ENCODE measurements around the gene HES7.

GRCh38 chr17:8084250-8084649, 39.7 kb downstream of the HES7 start:
- no peak for TF ChIP-seq CTCF (IDR thresholded peaks at IDR 0.05; ENCODE audit: borderline replicate concordance, extremely low read depth, low read length, poor library complexity, severe bottlenecking)
- TF ChIP-seq EZH2 (IDR thresholded peaks at IDR 0.05; ENCODE audit: borderline replicate concordance, low read depth, low read length, severe bottlenecking): no peak
